ENCODE results near the gene ST6GAL1.
A peak's percentile ranks its signal among the peaks of the same experiment; 100 is the strongest.
"Not testable (repeated sequence)": the region's sequence is repeated elsewhere in the genome, so short reads cannot be mapped to it uniquely, and the experiment has no call there.

The ST6GAL1 gene

GRCh38 chr3:186901135-186901734 is 29.1 kb upstream of the ST6GAL1 start:
- no peak overlapping the region for H3K4me3 ChIP-seq (ENCODE audit: low read depth, low read length)
- no peak for TF ChIP-seq POLR2A (IDR thresholded peaks at IDR 0.05; ENCODE audit: extremely low read depth, insufficient read length)
- TF ChIP-seq CTCF (IDR thresholded peaks at IDR 0.05; ENCODE audit: low read depth, low read length), result no peak
- TF ChIP-seq MYC (IDR thresholded peaks at IDR 0.05; ENCODE audit: low read depth, low read length), result no peak
- TF ChIP-seq, protein P1, sequence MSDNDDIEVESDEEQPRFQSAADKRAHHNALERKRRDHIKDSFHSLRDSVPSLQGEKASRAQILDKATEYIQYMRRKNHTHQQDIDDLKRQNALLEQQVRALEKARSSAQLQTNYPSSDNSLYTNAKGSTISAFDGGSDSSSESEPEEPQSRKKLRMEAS (IDR thresholded peaks at IDR 0.05; ENCODE audit: low read depth, low read length), result no peak
- no peak for DNase-seq (ENCODE audit: low read depth)

DNA sequence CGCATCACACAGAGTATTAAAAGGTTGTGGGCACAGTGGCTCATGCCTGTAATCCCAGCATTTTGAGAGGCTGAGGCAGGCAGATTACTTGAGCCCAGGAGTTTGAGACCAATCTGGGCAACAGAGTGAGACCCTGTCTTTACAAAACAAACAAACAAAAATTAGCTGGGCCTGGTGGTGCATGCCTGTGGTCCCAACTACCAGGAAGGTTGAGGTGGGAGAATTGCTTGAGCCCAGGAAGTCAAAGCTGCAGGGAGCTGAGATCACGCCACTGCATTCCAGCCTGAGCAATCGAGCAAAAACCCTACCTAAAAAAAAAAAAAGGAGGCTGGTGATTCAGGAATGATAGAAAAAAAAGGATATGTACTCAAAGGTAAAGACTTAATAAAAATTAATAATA is 28.2 kb upstream of the ST6GAL1 start:
- DNase-seq (ENCODE audit: low read depth), result no peak
- H3K4me3 ChIP-seq (ENCODE audit: low read depth, low read length), result no peak overlapping the region
- no peak for TF ChIP-seq CTCF (IDR thresholded peaks at IDR 0.05; ENCODE audit: low read depth, low read length)
- no peak for TF ChIP-seq POLR2A (IDR thresholded peaks at IDR 0.05; ENCODE audit: extremely low read depth, insufficient read length)
- TF ChIP-seq, protein P1 (IDR thresholded peaks at IDR 0.05; ENCODE audit: low read depth, low read length), result no peak
- TF ChIP-seq MYC (IDR thresholded peaks at IDR 0.05; ENCODE audit: low read depth, low read length), result no peak

GRCh38 chr3:186902713-186903112 is 27.6 kb upstream of the ST6GAL1 start:
- no peak overlapping the region for H3K4me3 ChIP-seq (ENCODE audit: low read depth, low read length)
- no peak for TF ChIP-seq MYC (IDR thresholded peaks at IDR 0.05; ENCODE audit: low read depth, low read length)
- TF ChIP-seq, protein P1 (IDR thresholded peaks at IDR 0.05; ENCODE audit: low read depth, low read length), result no peak
- no peak for TF ChIP-seq CTCF (IDR thresholded peaks at IDR 0.05; ENCODE audit: low read depth, low read length)
- DNase-seq (ENCODE audit: low read depth), result no peak

GRCh38 chr3:186903676-186904075 is 26.6 kb upstream of the ST6GAL1 start:
- H3K4me3 ChIP-seq (ENCODE audit: low read depth, low read length), result not testable (repeated sequence)

GRCh38 chr3:186907075-186907474 is 23.3 kb upstream of the ST6GAL1 start:
- DNase-seq (ENCODE audit: low read depth), result not testable (repeated sequence)

More at GRCh38 chr3:186903676-186904075, 26.6 kb upstream of the ST6GAL1 start:
- DNase-seq (ENCODE audit: low read depth), result not testable (repeated sequence)

DNA sequence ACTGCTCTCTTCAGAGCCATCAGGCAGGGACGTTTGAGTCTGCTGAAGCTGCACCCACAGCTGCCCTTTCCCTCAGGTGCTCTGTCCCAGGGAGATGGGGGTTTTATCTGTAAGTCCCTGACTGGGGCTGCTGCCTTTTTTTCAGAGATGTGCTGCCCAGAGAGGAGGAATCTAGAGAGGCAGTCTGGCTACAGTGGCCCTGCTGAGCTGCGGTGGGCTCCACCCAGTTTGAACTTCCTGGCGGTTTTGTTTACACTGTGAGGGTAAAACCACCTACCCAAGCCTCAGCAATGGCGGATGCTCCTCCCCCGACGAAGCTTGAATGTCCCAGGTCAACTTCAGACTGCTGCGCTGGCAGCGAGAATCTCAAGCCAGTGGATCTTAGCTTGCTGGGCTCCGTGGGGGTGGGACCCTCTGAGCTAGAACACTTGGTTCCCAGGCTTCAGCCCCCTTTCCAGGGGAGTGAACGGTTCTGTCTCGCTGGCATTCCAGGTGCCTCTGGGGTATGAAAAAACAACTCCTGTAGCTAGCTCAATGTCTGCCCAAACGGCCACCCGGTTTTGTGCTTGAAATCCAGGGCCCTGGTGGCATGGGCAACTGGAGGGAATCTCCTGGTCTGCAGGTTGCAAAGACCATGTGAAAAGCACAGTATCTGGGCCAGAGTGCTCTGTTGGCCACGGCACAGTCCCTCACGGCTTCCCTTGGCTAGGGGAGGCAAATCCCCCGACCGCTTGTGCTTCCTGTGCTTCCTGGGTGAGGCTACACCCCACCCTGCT is 21.1 kb upstream of the ST6GAL1 start:
- H3K4me3 ChIP-seq (ENCODE audit: low read depth, low read length), result peak overlapping the region; percentile 46
- no peak for TF ChIP-seq POLR2A (IDR thresholded peaks at IDR 0.05; ENCODE audit: extremely low read depth, insufficient read length)
- peak; percentile 81 for DNase-seq (ENCODE audit: low read depth)

More at GRCh38 chr3:186907075-186907474, 23.3 kb upstream of the ST6GAL1 start:
- H3K4me3 ChIP-seq (ENCODE audit: low read depth, low read length), result not testable (repeated sequence)

GRCh38 chr3:186915806-186916796 is 14.2 kb upstream of the ST6GAL1 start:
- H3K4me3 ChIP-seq (ENCODE audit: low read depth, low read length), result no peak overlapping the region
- no peak for TF ChIP-seq CTCF (IDR thresholded peaks at IDR 0.05; ENCODE audit: low read depth, low read length)
- no peak for TF ChIP-seq MYC (IDR thresholded peaks at IDR 0.05; ENCODE audit: low read depth, low read length)
- TF ChIP-seq, protein P1 (IDR thresholded peaks at IDR 0.05; ENCODE audit: low read depth, low read length), result no peak
- TF ChIP-seq POLR2A (IDR thresholded peaks at IDR 0.05; ENCODE audit: extremely low read depth, insufficient read length), result no peak
- DNase-seq (ENCODE audit: low read depth), result peak; percentile 71

All from NB4 (cell line).